NCI-H1930 (cell line): Measurements from ENCODE around the gene NAB2.
"Not testable (repeated sequence)": the region's sequence is repeated elsewhere in the genome, so short reads cannot be mapped to it uniquely, and the experiment has no call there.

Experiments
- DNase-seq, 2 experiments: peaks; one replicate each; lab custom pipeline; 2025; lab: John Stamatoyannopoulos, UW

Gene NAB2

GRCh38 chr12:57110104-57111030, 21.5 kb downstream of the NAB2 start:
- no peak for DNase-seq

GRCh38 chr12:57111031-57111734, 22.3 kb downstream of the NAB2 start, which contains the start of gene STAT6:
TSS of gene STAT6 (minus strand) at chr12:57111362. CDS start at chr12:57108278, 3,084 bp downstream.
- DNase-seq: no peak

- no peak for DNase-seq
These were observed 23.8 kb downstream of the NAB2 start for GRCh38 chr12:57112492-57113294.

GRCh38 chr12:57116580-57117281, 27.8 kb downstream of the NAB2 start:
- DNase-seq: no peak

- DNase-seq: no peak
These were observed 29.9 kb downstream of the NAB2 start for GRCh38 chr12:57118711-57119271.

- DNase-seq: no peak
These were observed 30.6 kb downstream of the NAB2 start for GRCh38 chr12:57119294-57120085.

GRCh38 chr12:57120718-57121117, 31.8 kb downstream of the NAB2 start:
- DNase-seq: not testable (repeated sequence)

- DNase-seq: no peak
These were observed 34.9 kb downstream of the NAB2 start for GRCh38 chr12:57123813-57124212.

GRCh38 chr12:57124261-57124877, 35.5 kb downstream of the NAB2 start:
- peak in 1 of 2 experiments; percentile 68 for DNase-seq

GRCh38 chr12:57126061-57126460, 37.1 kb downstream of the NAB2 start:
- no peak for DNase-seq

- DNase-seq: no peak
These were observed 37.6 kb downstream of the NAB2 start for GRCh38 chr12:57126561-57126960.

- peak; percentile 53 to 71 for DNase-seq
These were observed 38.3 kb downstream of the NAB2 start for GRCh38 chr12:57127101-57127725.

GRCh38 chr12:57127726-57128518, 39.0 kb downstream of the NAB2 start, which contains the start of gene LRP1:
TSS of gene LRP1 (plus strand) at chr12:57128483. CDS start at chr12:57128965, 482 bp downstream.
- peak; percentile 42 to 77 for DNase-seq

GRCh38 chr12:57128519-57129247, 39.8 kb downstream of the NAB2 start:
- DNase-seq: no peak

GRCh38 chr12:57129321-57129842, 40.5 kb downstream of the NAB2 start:
- DNase-seq: no peak

- no peak for DNase-seq
These were observed 41.0 kb downstream of the NAB2 start for GRCh38 chr12:57129889-57130288.

GRCh38 chr12:57130941-57131340, 42.0 kb downstream of the NAB2 start:
- no peak for DNase-seq
